Epithelial cell of esophagus (primary cell): ENCODE results near the gene TMC4.

Source experiments
- DNase-seq: peaks from one replicate; pipeline ENCODE4 v3.0.0; 2010; ENCODE audit warnings: low read depth
- H3K4me3 ChIP-seq: 2 replicates; pipeline ENCODE4 v1.5.1; 2011; ENCODE audit warnings: mild to moderate bottlenecking, low read length, control low read depth
- TF ChIP-seq, protein P1 (sequence below): IDR thresholded peaks from 2 replicates; pipeline ENCODE4 v1.5.1; 2011; ENCODE audit warnings: low read depth, mild to moderate bottlenecking, low read length, control low read depth, inconsistent platforms; ENCODE audit not compliant: insufficient read depth; ENCODE audit errors: missing control alignments

Gene TMC4

DNA sequence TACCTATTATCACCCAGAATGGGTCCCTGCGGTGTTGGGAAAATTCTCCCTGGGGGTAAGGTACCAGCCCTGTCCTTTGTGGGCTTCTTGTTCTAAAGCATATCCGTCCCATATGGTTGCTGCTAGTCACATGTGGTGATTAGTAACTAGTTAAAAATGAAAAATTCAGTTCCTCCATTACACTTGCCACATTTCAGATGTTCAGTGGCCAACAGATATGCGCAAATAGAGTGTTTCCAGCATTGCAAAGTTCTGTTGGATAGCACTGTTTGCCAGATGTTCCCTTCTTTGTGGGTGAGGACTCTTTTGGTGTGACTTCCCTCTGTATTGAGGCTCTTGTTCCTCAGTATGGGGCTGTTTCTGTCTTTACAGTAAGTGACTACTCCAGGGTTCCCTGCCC is 31.6 kb downstream of the TMC4 start:
- TF ChIP-seq, protein P1, sequence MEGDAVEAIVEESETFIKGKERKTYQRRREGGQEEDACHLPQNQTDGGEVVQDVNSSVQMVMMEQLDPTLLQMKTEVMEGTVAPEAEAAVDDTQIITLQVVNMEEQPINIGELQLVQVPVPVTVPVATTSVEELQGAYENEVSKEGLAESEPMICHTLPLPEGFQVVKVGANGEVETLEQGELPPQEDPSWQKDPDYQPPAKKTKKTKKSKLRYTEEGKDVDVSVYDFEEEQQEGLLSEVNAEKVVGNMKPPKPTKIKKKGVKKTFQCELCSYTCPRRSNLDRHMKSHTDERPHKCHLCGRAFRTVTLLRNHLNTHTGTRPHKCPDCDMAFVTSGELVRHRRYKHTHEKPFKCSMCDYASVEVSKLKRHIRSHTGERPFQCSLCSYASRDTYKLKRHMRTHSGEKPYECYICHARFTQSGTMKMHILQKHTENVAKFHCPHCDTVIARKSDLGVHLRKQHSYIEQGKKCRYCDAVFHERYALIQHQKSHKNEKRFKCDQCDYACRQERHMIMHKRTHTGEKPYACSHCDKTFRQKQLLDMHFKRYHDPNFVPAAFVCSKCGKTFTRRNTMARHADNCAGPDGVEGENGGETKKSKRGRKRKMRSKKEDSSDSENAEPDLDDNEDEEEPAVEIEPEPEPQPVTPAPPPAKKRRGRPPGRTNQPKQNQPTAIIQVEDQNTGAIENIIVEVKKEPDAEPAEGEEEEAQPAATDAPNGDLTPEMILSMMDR, result no peak
- no peak for DNase-seq
- no peak overlapping the region for H3K4me3 ChIP-seq

DNA sequence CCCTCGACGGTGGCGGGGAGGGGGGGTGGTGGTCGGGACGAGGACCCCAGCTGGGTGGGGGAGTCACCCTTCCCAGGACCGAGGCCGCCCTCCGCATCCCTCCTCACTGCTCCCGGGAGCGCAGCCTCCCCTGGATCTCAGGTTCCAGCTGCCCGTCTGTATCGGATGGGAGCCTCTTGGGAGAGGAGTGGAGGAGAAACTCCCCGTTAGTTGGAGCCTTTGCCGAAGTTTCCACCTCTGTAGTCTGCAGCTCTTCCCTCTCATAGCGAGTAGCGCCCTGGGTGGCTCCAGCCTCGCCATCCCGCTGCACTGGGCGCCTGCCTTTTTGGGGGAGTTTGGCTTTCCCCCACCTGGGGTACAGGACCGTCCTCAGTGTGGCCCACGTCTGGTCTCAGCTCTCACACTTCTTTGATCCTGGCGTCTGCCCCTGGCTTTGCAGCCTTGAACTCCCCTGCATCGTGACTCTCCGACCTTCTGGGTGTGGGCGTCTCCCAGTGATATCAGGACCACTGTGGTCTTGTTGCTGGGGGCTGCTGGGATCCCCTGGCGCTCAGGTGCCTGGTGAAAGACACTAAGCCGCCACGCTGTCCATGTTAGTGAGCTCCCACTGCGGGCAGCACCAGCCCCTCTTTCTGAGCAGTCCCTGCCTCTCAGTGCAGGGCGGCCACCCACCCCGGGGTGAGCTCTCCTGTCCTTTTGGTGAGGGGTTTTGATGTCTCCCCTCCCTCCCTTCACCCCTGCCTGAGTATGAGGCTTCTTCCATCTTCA is 34.3 kb downstream of the TMC4 start:
- DNase-seq, result no peak
- TF ChIP-seq, protein P1, result no peak

DNA sequence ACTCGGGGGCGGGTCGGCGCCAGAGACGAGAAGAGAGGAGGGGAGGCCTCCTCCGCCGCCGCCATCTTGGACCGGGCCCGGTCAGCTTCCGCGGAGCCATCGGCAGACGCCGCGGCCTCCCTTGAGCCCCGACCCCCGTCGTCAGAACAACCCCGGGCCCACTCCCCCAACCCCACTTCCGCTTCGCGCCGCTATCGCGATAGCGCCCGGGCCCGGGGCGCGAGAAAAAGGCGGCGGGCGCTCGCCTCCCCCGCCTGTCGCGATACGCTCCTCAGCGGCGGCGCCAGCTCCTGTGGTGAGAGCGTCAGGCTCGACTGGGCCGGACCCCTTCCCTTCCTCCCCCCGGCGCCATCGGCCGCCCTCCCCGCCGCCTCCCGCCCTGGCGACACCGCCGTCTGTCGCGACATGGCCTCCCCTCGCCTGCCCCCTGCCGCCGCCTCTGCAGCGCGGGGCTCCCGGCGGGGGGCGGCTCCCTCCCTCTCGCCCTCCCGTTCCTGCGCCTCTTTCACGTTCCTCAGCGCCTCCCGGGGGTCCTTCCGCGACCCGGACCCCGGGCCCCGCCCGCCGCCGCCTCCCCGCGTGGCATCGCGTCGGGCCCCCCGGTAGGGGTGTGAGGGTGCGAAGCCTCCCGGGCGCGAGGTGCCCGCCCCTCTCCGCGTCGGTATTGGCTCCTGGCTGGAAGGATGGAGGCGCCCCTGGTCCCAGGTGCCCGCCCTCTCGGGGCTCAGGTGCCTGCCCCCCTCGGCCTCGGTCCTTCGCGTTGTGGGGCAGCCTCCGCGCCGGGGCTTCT is 35.1 kb downstream of the TMC4 start, which contains the start of gene CNOT3:
Gene CNOT3 (plus strand): TSS at position 64 of the 790 bp plus-strand sequence. CDS start 5,217 bp downstream, outside the sequence.
- peak within 1 kb of the TSS; percentile 67 for H3K4me3 ChIP-seq
- DNase-seq, result no peak
- TF ChIP-seq, protein P1, result no peak

More for the DNA sequence above, 34.3 kb downstream of the TMC4 start:
- H3K4me3 ChIP-seq, result peak overlapping the region; percentile 67

DNA sequence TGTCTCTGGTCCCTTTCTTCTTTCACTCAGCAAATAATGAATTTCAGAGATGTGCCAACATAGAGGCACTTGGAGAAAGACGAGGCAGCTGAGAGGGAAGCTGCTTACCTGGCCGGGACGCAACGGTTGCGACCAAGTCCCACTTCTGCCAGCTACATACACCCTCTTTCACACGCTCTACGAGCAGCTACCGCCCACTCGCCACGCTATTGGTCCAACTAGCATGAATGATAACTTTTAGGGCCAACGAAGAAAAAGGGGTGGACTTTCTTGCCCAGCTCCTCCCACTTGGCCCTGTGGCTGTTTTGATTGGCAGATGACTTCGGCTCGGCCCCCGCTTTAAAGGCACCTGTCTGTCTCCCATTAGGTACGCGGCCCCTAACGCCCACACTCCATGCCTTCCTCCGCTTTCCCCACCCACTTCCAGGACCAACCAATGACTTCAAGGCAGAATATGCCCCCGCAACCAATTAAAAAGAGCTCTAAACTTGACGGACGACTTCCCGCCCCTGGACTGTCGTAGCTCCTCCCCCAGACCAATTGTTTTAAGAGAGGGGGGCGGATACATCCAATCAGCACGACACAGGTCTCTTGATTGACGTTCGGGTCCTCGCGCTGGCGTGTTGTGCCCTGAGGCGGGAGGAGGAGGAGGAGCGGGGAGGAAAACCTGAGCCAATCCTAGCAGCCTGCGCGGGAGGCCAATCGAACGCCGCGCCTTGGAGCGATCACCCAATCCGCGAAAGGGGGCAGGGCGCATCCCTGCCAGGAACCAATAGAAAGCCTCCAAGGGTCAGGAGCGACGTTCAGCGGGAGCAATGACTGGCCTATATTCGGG is 35.9 kb downstream of the TMC4 start:
- H3K4me3 ChIP-seq, result peak overlapping the region; percentile 67
- TF ChIP-seq, protein P1, result no peak
- DNase-seq, result peak; percentile 100

DNA sequence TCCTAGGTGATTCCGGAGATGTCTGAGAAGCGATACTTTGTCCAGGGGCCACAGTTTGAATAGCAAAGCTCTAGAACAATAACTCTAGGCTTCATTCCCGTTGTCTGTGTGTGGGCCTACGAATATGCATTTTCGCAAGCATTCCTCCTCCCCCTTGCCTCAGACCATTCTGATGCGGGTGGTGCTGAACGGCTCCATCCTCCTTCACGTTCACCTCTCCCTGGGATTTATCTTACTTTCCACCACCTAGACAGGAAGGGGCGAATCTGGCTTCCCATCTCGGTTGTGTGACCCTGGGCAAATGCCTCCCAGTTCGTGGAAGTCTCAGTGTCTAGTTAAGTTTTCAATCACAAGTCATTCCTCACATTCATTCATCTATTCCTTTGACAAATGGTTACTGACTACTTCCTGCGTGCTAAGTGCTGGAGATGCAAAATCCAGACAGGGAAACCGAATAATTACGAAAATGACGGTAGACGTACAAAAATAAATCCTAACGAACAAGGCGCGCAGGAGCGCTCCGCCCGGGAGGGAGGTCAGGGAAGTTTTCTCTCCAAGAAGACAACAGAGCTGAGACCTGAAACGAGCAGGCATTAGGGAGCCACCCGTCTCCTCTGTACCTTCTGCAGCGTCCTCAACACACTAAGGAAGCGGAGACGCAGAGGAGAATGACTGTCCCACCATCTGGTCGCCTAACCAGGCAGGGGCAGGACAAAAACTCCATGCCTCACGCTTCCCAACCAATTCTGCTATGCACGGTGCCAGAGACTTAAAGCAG is 36.7 kb downstream of the TMC4 start:
- DNase-seq, result peak; percentile 15
- H3K4me3 ChIP-seq, result peak overlapping the region; percentile 66
- TF ChIP-seq, protein P1, result no peak
